CD4-positive, alpha-beta T cell (primary cell): ENCODE measurements around the gene PHF21B. TPM values are rescaled to one million over a fixed set of nuclear protein-coding genes. Genes with fewer than 3 reads are reported as not detected.

Experiments used
- ATAC-seq: fragments of 200-7000 bp; cut with Tn5 transposase; one replicate; pipeline ENCODE4 v1.10.0; 2022; ENCODE audit warnings: mild to moderate bottlenecking; ENCODE audit not compliant: poor library complexity
- CTCF ChIA-PET: fragments of 350-600 bp; sonication (Branson Sonifier 250); formaldehyde crosslinking; loops from one replicate; lab custom pipeline; 2021; ENCODE audit warnings: antibody characterized with exemption, inconsistent platforms; lab: Charles Lee
- POLR2A ChIA-PET: fragments of 350-600 bp; sonication (Branson Sonifier 250); formaldehyde crosslinking; loops from one replicate; lab custom pipeline; 2021; ENCODE audit warnings: antibody characterized with exemption, inconsistent platforms; lab: Charles Lee
- DNase-seq, 14 experiments: peaks; one replicate each; pipeline ENCODE4 v3.0.0-alpha.2; 2013 to 2020; ENCODE audit warnings: mixed read lengths in 2 of 14
- H3K27ac ChIP-seq, 2 donors: one replicate each; pipeline versions ENCODE4 v1.5.1 to v1.7.0; 2013; ENCODE audit warnings: low read length in 2 of 2, low read depth in 1 of 2, mild to moderate bottlenecking in 1 of 2
- H3K27me3 ChIP-seq, 2 experiments: 1 replicate in 1 of 2; 2 replicates in 1 of 2; pipeline versions ENCODE4 v1.6.1 to v1.7.0; 2013; ENCODE audit warnings: low read length in 2 of 2, control low read depth in 1 of 2, mild to moderate bottlenecking in 1 of 2, moderate library complexity in 1 of 2; ENCODE audit not compliant: insufficient read depth in 2 of 2, control insufficient read depth in 1 of 2
- H3K36me3 ChIP-seq: one replicate; pipeline ENCODE4 v1.6.1; 2013; ENCODE audit warnings: low read length, control low read depth; ENCODE audit not compliant: insufficient read depth
- H3K4me1 ChIP-seq: one replicate; pipeline ENCODE4 v1.6.1; 2013; ENCODE audit warnings: low read length, control low read depth; ENCODE audit not compliant: insufficient read depth
- H3K4me3 ChIP-seq: one replicate; pipeline ENCODE4 v1.5.1; 2013; ENCODE audit warnings: mild to moderate bottlenecking, low read length, moderate library complexity
- H3K9me3 ChIP-seq, 2 experiments: 1 replicate in 1 of 2; 2 replicates in 1 of 2; pipeline versions ENCODE4 v1.6.1 to v1.7.0; 2013; ENCODE audit warnings: low read length in 2 of 2, mild to moderate bottlenecking in 2 of 2, control low read depth in 1 of 2, moderate library complexity in 1 of 2; ENCODE audit not compliant: control insufficient read depth in 1 of 2, insufficient read depth in 1 of 2
- H3K27ac Mint-ChIP-seq: one replicate; pipeline ENCODE4 v1.8.0; 2020; ENCODE audit warnings: mixed read lengths
- H3K27me3 Mint-ChIP-seq: one replicate; pipeline ENCODE4 v1.8.0; 2021; ENCODE audit warnings: mixed read lengths
- H3K36me3 Mint-ChIP-seq: one replicate; pipeline ENCODE4 v1.8.0; 2021; ENCODE audit warnings: low read depth, mixed read lengths
- H3K4me1 Mint-ChIP-seq: one replicate; pipeline ENCODE4 v1.8.0; 2021; ENCODE audit warnings: low read depth, mixed read lengths
- H3K4me3 Mint-ChIP-seq: one replicate; pipeline ENCODE4 v1.8.0; 2020; ENCODE audit warnings: mild to moderate bottlenecking, mixed read lengths
- H3K9me3 Mint-ChIP-seq: one replicate; pipeline ENCODE4 v1.8.0; 2020; ENCODE audit warnings: mixed read lengths
- intact Hi-C, 2 experiments: fragments of 100-400 bp; cut with DNase I in 1 of 2; cut with micrococcal nuclease in 1 of 2; formaldehyde crosslinking; loops; one replicate each; pipeline versions ENCODE4 v1.15.1 to v1.9.0; 2023 to 2025; cut with DNase I, micrococcal nuclease
- total RNA-seq, 174 experiments: library from RNA in 2 of 174; stranded (reverse) in 2 of 174; gene quantifications; one replicate each; pipeline ENCODE4 v1.2.3 and lab custom pipeline; 2021 to 2026
- TF ChIP-seq, protein P1 (sequence below): fragments of 200-600 bp; IDR thresholded peaks from one replicate; pipeline ENCODE4 v1.8.0; 2022; ENCODE audit warnings: antibody characterized with exemption, mild to moderate bottlenecking

Gene PHF21B
- total RNA-seq, 2 experiments from 2014 or later = not detected

DNA sequence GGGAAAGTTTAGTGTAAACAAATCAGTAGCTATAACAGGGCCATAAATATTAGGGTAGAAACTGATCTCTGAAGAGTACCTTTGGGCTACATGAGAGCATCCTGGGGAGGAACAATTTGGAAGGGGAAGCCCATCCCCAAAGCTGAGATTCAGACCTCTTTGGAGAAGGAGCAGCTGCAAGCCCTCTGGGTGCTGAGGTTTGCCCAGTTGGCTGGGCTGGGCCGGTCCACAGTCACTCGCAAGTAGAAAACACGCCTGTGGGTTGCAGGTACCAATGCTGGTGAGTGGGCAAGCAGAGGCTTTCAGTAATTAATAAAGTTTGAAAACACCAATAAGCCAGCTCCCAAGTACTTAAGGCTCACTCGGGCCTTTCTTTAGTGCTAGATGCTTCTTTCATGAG is 132.9 kb downstream of the PHF21B start:
- peaks cover 1 to 22% of the 10 kb centered on the region in 2 experiments for H3K9me3 ChIP-seq
- POLR2A ChIA-PET = no interaction called here

DNA sequence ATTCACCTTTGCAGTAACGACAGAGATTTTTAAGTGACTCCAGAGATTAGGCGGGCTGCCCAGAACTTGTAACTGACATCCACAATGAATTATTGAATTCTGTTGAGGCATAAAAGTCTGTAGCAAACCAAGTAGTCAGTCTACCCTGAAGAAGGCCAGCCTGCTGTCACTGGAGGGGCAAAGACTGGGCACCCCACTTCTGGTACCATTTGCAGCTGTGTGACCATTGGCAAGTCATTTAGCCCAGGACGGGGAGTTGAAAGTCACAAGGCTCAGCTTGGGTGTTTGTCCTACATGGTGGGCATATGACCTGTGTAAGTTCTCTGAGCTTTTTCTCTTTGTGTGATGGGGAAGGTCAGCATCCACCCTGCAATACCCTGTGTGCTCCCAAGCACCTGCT is 138.0 kb downstream of the PHF21B start:
- Mint-ChIP-seq H3K36me3 (no peaks in the 10 kb centered on the region), H3K4me3 (no peak overlapping the region), H3K9me3 (peaks cover 2% of the 10 kb centered on the region), H3K27ac (no peak overlapping the region), H3K27me3 (peaks cover 5% of the 10 kb centered on the region), H3K4me1 (no peaks in the 10 kb centered on the region)
- Histone ChIP-seq H3K27ac (no peak overlapping the region), H3K9me3 (peaks cover 12 to 20% of the 10 kb centered on the region in 2 experiments), H3K4me1 (no peaks in the 10 kb centered on the region), H3K4me3 (no peak overlapping the region), H3K36me3 (no peaks in the 10 kb centered on the region), H3K27me3 (no peaks in the 10 kb centered on the region)
- CTCF ChIA-PET = no interaction called here
- POLR2A ChIA-PET = no interaction called here
- no peak for DNase-seq
- ATAC-seq = no peak
- intact Hi-C loops = no loop called here
- TF ChIP-seq, protein P1, sequence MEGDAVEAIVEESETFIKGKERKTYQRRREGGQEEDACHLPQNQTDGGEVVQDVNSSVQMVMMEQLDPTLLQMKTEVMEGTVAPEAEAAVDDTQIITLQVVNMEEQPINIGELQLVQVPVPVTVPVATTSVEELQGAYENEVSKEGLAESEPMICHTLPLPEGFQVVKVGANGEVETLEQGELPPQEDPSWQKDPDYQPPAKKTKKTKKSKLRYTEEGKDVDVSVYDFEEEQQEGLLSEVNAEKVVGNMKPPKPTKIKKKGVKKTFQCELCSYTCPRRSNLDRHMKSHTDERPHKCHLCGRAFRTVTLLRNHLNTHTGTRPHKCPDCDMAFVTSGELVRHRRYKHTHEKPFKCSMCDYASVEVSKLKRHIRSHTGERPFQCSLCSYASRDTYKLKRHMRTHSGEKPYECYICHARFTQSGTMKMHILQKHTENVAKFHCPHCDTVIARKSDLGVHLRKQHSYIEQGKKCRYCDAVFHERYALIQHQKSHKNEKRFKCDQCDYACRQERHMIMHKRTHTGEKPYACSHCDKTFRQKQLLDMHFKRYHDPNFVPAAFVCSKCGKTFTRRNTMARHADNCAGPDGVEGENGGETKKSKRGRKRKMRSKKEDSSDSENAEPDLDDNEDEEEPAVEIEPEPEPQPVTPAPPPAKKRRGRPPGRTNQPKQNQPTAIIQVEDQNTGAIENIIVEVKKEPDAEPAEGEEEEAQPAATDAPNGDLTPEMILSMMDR = no peak

More for the DNA sequence above, 132.9 kb downstream of the PHF21B start:
- DNase-seq = no peak
- intact Hi-C loops = no loop called here
- CTCF ChIA-PET = no interaction called here
- no peaks in the 10 kb centered on the region for H3K36me3 Mint-ChIP-seq
- no peaks in the 10 kb centered on the region for H3K27me3 Mint-ChIP-seq
- H3K4me3 Mint-ChIP-seq = no peak overlapping the region
- H3K27me3 ChIP-seq = no peaks in the 10 kb centered on the region
- no peak overlapping the region for H3K27ac ChIP-seq
- no peaks in the 10 kb centered on the region for H3K4me1 Mint-ChIP-seq
- no peak overlapping the region for H3K4me3 ChIP-seq
- no peak overlapping the region for H3K27ac Mint-ChIP-seq
- no peaks in the 10 kb centered on the region for H3K36me3 ChIP-seq
- TF ChIP-seq, protein P1 = no peak
- ATAC-seq = no peak
- H3K4me1 ChIP-seq = no peaks in the 10 kb centered on the region
- H3K9me3 Mint-ChIP-seq = peaks cover 2% of the 10 kb centered on the region

DNA sequence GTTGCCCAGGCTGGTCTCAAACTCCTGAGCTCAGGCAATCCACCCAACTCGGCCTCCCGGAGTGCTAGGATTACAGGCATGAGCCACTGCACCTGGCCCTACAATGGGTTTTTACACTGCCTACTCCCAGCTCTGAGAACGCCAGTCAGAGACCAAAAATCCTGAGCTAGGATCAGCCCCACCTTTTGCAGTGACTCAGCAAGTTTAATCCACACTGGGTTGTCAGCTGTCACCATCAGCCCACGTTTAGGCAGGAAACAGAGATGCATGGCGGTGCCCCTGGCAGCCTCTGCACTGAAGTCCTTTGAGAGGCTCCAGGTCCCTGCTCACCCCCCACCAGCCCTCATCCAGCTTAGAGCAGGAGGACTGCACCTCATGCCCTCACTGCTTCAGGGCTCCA is 139.8 kb downstream of the PHF21B start:
- no peak overlapping the region for H3K27ac ChIP-seq
- Mint-ChIP-seq H3K27ac (no peak overlapping the region), H3K4me3 (no peak overlapping the region), H3K9me3 (no peaks in the 10 kb centered on the region), H3K36me3 (no peaks in the 10 kb centered on the region), H3K27me3 (peaks cover 5% of the 10 kb centered on the region), H3K4me1 (no peaks in the 10 kb centered on the region)
- H3K9me3 ChIP-seq = peaks cover 12 to 26% of the 10 kb centered on the region in 2 experiments
- DNase-seq (no peak), ATAC-seq (no peak)
- H3K4me1 ChIP-seq = no peaks in the 10 kb centered on the region
- H3K4me3 ChIP-seq = no peak overlapping the region
- no peaks in the 10 kb centered on the region for H3K36me3 ChIP-seq
- H3K27me3 ChIP-seq = peaks cover 0 to 3% of the 10 kb centered on the region in 2 experiments
- TF ChIP-seq, protein P1 = no peak
- ChIA-PET POLR2A (no interaction called here), CTCF (no interaction called here)
- intact Hi-C loops = no loop called here
